Measurements from ENCODE around the gene ZBTB16. TPM values are rescaled to one million over a fixed set of nuclear protein-coding genes. Genes with fewer than 3 reads are reported as not detected.
A peak's percentile ranks its signal among the peaks of the same experiment; 100 is the strongest.

The ZBTB16 gene
- total and polyA plus RNA-seq, 7 donors, result 9.9 to 197 (median 99.5) TPM

- Histone ChIP-seq H3K4me1 (peaks cover 0 to 92% (median 79%) of the 10 kb centered on the region in 4 donors), H3K9me3 (no peaks in the 10 kb centered on the region), H3K36me3 (peaks cover 3 to 36% (median 18%) of the 10 kb centered on the region in 4 donors), H3K27ac (peak overlapping the region; percentile 1 to 44 (median 27)), H3K4me3 (no peak overlapping the region), H3K27me3 (no peaks in the 10 kb centered on the region)
- TF ChIP-seq EP300 (IDR thresholded peaks at IDR 0.05), result no peak
- no peak for TF ChIP-seq CTCF (IDR thresholded peaks at IDR 0.05)
- TF ChIP-seq POLR2AphosphoS5 (IDR thresholded peaks at IDR 0.05), result no peak
- no peak for TF ChIP-seq POLR2A (IDR thresholded peaks at IDR 0.05)
- intact Hi-C loops (cut with DNase I), result no loop called here
- DNase-seq, result peak; percentile 54
- WGBS, 2 donors, result 38 to 61% methylated on average over 3 of the region's 3 CpGs
Measured at GRCh38 chr11:114092953-114093352, 33.4 kb downstream of the ZBTB16 start.

- Histone ChIP-seq H3K36me3 (peaks cover 0 to 20% (median 11%) of the 10 kb centered on the region in 4 donors), H3K27me3 (no peaks in the 10 kb centered on the region), H3K9me3 (no peaks in the 10 kb centered on the region), H3K4me1 (peaks cover 0 to 86% (median 78%) of the 10 kb centered on the region in 4 donors), H3K4me3 (no peak overlapping the region), H3K27ac (no peak overlapping the region)
- intact Hi-C loops (cut with DNase I), result no loop called here
- no peak for DNase-seq
- TF ChIP-seq CTCF (IDR thresholded peaks at IDR 0.05) (no peak), POLR2A (IDR thresholded peaks at IDR 0.05) (no peak), EP300 (IDR thresholded peaks at IDR 0.05) (no peak), POLR2AphosphoS5 (IDR thresholded peaks at IDR 0.05) (no peak)
- 96 to 99% methylated on average over 3 of the region's 3 CpGs for WGBS, 2 donors
Measured at GRCh38 chr11:114094516-114094915, 35.0 kb downstream of the ZBTB16 start.

- no peak overlapping the region for H3K27ac ChIP-seq
- intact Hi-C loops (cut with DNase I), result no loop called here
- no peak for DNase-seq
- no peaks in the 10 kb centered on the region for H3K27me3 ChIP-seq
- H3K36me3 ChIP-seq, result peaks cover 0 to 16% (median 2%) of the 10 kb centered on the region in 4 donors
- 67 to 68% methylated on average over 3 of the region's 3 CpGs for WGBS, 2 donors
- no peak overlapping the region for H3K4me3 ChIP-seq
- peaks cover 0 to 82% (median 76%) of the 10 kb centered on the region in 4 donors for H3K4me1 ChIP-seq
- H3K9me3 ChIP-seq, result no peaks in the 10 kb centered on the region
- TF ChIP-seq EP300 (IDR thresholded peaks at IDR 0.05), result no peak
- no peak for TF ChIP-seq POLR2AphosphoS5 (IDR thresholded peaks at IDR 0.05)
- TF ChIP-seq POLR2A (IDR thresholded peaks at IDR 0.05), result no peak
- TF ChIP-seq CTCF (IDR thresholded peaks at IDR 0.05), result no peak
Measured at GRCh38 chr11:114095899-114096298, 36.4 kb downstream of the ZBTB16 start.

- TF ChIP-seq POLR2AphosphoS5 (IDR thresholded peaks at IDR 0.05) (no peak), EP300 (IDR thresholded peaks at IDR 0.05) (no peak), CTCF (IDR thresholded peaks at IDR 0.05) (no peak), POLR2A (IDR thresholded peaks at IDR 0.05) (no peak)
- H3K36me3 ChIP-seq, result peaks cover 0 to 22% (median 2%) of the 10 kb centered on the region in 4 donors
- intact Hi-C loops (cut with DNase I), result no loop called here
- H3K4me3 ChIP-seq, result no peak overlapping the region
- no peak for DNase-seq
- H3K27me3 ChIP-seq, result no peaks in the 10 kb centered on the region
- no peak overlapping the region for H3K27ac ChIP-seq
- H3K4me1 ChIP-seq, result peaks cover 0 to 81% (median 75%) of the 10 kb centered on the region in 4 donors
- 71 to 91% methylated on average over 2 of the region's 2 CpGs for WGBS, 2 donors
- no peaks in the 10 kb centered on the region for H3K9me3 ChIP-seq
Measured at GRCh38 chr11:114097832-114098231, 38.3 kb downstream of the ZBTB16 start.

- H3K4me1 ChIP-seq, result peaks cover 0 to 81% (median 80%) of the 10 kb centered on the region in 4 donors
Measured at GRCh38 chr11:114098927-114099326, 39.4 kb downstream of the ZBTB16 start.

More at GRCh38 chr11:114098927-114099326, 39.4 kb downstream of the ZBTB16 start:
- no peak for TF ChIP-seq CTCF (IDR thresholded peaks at IDR 0.05)
- TF ChIP-seq EP300 (IDR thresholded peaks at IDR 0.05), result no peak
- no peak for TF ChIP-seq POLR2AphosphoS5 (IDR thresholded peaks at IDR 0.05)
- no peak for TF ChIP-seq POLR2A (IDR thresholded peaks at IDR 0.05)
- Histone ChIP-seq H3K27me3 (no peaks in the 10 kb centered on the region), H3K9me3 (no peaks in the 10 kb centered on the region), H3K27ac (no peak overlapping the region), H3K4me3 (no peak overlapping the region), H3K36me3 (peaks cover 0 to 16% (median 2%) of the 10 kb centered on the region in 4 donors)
- DNase-seq, result no peak
- WGBS, 2 donors, result 16 to 66% methylated on average over 3 of the region's 3 CpGs
- intact Hi-C loops (cut with DNase I), result no loop called here

Data from sigmoid colon (tissue), 7 donors.